ENCODE measurements around the gene TM4SF4.

TM4SF4 gene

GRCh38 chr3:149512073-149512782, 37.7 kb downstream of the TM4SF4 start:
- DNase-seq (ENCODE audit: low read depth), result peak; percentile 52

DNA sequence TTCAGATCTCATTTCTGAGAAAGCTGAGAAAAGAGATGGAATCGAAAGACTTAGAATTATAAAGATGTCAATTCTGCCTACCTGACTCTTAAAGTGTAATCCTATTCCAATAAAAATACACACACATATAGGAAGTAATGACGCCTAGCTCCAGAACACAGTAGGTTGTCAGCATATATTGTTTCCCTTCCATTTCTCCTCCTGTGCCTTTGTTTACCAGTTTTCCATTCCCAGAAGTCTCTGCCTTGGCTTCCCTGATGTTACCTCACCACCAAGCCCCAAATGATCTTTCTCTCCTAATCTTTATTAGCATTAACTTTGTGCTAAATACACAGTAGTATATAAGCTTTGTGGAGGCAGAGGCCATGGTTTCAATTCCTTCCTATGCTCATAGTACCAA, 40.0 kb downstream of the TM4SF4 start:
- no peak for DNase-seq (ENCODE audit: low read depth)

- no peak for DNase-seq (ENCODE audit: low read depth)
Measured at GRCh38 chr3:149515249-149515648, 40.8 kb downstream of the TM4SF4 start.

DNA sequence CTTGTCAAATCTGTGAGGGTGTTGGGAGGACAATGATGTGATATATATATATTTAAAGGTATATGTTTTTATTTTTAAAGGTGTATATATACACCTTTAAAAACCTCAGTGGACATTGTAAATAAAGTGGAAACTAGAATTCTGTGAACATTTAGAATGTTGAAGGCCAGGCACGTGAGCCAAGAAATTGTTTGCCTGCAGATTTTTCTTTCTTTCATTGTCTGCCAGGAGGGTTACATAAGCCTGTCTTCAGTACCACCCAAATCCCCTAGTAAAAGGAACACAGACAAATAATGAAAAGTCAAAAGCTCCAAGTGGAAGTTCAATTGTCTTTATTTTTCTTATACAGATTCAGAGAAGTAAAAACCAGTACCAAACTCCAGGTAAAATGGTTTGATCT, 42.4 kb downstream of the TM4SF4 start:
- no peak for DNase-seq (ENCODE audit: low read depth)

- DNase-seq (ENCODE audit: low read depth), result no peak
Measured at GRCh38 chr3:149519912-149520311, 45.4 kb downstream of the TM4SF4 start.

DNA sequence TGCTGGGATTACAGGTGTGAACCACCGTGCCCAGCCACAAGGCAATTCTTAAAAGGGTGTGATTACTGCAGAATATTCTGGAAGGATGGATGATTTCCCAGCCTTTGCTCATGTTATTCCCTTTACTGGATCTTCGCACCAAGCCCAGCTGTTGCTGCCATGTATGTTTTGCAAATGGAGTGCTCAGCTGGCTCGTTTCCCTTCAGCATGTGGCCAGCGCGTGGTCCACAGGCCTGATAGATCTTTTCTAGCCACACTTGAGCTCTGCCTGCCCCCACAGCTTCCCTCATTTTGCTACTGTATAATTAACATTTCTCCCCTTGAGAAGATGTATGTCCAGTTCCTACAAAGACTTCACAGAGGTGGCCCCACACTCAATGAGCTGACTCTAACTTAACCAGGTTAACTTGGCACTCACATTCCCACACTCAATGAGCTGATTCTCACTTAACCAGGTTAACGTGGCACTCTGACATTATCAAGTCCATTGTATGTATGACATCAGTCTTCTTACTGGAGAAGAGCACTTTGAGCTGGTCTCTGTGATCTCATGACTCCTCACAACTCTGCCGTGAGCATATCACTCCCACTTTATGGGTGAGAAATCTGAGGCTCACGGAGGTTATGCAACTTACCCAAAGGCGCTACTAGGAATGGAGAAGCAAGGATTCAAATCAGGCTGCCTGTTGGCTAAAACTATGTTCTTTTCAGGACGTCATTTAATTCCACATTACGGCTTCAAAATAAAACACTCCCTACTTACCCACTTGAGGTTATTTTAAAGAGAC, 49.2 kb downstream of the TM4SF4 start:
- DNase-seq (ENCODE audit: low read depth), result no peak

GRCh38 chr3:149527531-149528339, 53.2 kb downstream of the TM4SF4 start:
- no peak for DNase-seq (ENCODE audit: low read depth)

DNA sequence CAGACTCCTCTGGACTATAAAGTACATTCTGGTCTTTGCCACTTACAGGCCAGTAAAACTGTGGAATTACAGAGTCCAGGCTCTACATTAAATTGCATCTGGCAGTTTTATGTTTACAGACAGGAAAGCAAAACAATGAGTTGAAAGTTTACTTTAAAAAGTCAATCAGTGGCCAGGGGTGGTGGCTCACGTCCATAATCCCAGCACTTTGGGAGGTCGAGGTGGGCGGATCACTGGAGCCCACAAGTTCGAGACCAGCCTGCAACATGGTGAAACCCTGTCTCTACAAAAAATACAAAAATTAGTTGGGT, 53.8 kb downstream of the TM4SF4 start:
- no peak for DNase-seq (ENCODE audit: low read depth)

DNA sequence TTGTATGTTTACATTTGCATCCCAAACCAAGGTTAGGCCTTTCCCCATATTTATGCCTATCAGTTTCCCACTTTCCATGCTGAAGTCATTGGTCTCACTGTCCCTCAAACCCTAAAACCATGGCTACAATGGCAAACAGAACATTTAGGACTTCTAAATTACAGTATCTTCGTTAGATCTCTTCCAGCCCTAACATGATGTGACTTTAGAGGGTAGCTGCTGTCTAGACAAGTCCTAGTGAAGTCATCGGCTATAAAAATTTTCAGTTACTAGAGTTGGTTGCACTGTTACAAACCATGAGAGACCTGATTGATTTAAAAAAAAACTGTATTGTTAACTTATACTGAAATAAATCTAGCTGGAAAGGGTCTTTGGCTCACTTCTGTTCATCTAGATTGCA, 54.6 kb downstream of the TM4SF4 start:
- no peak for DNase-seq (ENCODE audit: low read depth)

- DNase-seq (ENCODE audit: low read depth), result no peak
Measured at GRCh38 chr3:149532489-149533180, 58.1 kb downstream of the TM4SF4 start.

DNA sequence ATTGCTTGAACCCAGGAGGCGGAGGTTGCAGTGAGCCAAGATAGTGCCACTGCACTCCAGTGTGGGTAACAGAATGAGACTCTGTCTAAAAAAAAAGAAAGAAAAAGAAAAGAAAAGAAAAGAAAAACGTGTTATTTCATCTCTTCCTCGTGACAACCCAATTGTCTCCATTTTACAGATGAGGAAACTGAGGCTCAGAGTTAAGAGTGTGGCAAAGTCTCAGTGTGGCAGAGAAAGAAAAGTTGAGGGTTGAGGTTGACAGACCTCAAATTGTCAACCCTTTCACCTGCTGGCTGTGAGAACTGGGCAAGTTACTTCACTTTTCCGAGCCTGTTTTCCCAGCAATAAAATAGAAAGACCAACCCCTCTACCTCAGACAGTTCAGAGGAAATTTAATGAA, 59.6 kb downstream of the TM4SF4 start:
- DNase-seq (ENCODE audit: low read depth), result no peak

- DNase-seq (ENCODE audit: low read depth), result peak; percentile 74
Measured at GRCh38 chr3:149534671-149535332, 60.3 kb downstream of the TM4SF4 start.

DNA sequence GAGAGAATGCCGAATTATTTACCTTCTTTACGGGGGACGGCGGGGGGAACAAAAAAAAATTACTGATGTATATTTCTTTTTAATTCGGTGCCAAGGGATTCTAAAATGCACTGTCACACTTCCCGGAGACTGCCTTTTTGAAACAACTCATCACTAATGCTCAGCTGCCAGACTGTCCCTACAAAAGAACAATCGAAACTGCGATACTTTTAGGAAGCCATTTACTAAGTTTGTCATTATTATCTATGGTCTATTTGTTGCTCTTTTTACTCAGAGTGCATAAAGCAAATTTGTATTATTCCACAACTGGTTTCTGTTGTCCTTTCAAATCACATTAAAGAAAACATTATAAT, 60.8 kb downstream of the TM4SF4 start:
- no peak for DNase-seq (ENCODE audit: low read depth)

DNA sequence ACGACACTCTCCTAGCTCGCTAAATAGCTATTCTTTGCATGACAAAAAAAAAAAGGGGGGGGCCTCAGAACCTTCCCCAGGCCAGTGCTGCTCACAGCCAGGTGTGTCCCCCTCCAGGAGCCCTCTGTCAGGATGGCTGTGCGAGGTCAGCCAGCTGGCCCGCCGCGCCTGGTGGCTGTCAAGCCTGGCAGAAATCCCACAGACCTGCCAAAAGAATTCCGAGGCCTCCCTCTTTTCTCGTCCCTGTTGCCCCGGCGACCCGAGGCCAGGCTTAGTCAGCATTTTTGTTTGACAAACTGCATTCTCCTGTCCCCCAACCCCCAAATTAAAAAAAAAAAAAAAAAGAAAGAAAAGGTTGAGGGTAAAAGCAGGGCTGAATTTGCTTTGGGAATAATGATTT, 61.9 kb downstream of the TM4SF4 start:
- peak; percentile 40 for DNase-seq (ENCODE audit: low read depth)

- DNase-seq (ENCODE audit: low read depth), result no peak
Measured at GRCh38 chr3:149538371-149538770, 63.9 kb downstream of the TM4SF4 start.

DNA sequence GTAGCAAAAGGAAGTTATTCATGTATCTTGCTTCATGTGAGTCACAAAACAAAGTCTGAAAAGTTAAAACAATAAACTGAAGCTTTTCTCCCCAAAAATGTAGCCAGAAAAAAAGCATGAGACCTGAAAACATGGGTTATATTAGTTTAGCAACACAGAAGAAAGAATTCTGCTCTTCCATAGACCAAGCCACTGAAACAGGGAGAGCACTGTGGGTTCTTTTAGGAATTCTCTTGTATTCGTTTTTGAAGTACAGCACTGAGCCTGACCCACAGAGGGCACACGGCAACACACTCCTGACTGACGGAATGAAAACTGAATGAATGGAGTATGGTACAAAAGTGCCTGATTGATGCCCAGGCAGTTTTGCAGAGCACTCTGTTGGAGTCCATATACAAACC, 66.6 kb downstream of the TM4SF4 start:
- peak; percentile 55 for DNase-seq (ENCODE audit: low read depth)

DNA sequence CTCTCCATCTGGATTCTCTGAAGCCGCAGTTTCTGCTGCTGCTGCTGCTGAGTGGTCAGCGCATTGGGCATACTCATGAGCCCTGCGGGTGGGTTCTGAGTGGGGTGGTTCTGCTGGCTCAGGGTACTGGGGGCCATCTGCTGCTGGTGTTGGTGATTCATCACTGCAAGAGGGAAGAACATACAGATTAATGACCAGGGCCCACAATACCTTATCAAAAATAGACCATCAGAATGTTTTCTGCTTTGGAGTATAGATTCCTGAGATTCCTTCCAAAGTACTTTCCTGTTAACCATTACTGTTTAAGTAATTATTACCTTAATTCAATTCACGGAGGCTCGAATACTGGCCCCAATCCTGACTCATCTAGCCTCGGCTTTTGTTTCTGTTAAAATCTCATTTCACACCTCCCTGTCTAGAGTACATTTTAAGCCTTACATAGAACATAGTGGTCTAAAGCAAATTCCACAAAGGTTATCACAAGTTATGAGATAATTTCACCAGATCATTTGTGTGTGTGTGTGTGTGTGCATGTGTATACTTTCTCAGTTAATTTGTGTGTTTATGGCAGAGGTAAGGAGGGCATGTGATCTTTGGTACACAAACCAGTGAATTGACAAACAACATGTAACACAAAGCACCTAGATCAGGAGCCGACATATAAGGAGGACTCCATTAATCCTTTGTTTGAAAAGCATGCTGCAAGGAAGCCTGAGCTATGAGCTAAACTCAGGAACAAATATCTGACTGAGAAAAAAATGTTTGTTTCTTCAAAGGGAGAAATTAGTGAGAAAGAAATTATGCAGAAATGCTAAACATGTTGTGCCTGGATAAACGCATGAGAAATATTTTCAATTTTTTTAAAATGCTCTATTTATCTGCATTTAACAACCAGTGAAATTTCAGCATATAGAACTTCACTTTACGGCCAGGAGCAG, 68.1 kb downstream of the TM4SF4 start:
- DNase-seq (ENCODE audit: low read depth), result peak; percentile 70

GRCh38 chr3:149545049-149545448, 70.6 kb downstream of the TM4SF4 start:
- DNase-seq (ENCODE audit: low read depth), result no peak

GRCh38 chr3:149547413-149547812, 72.9 kb downstream of the TM4SF4 start:
- DNase-seq (ENCODE audit: low read depth), result peak; percentile 55

- peak; percentile 93 for DNase-seq (ENCODE audit: low read depth)
Measured at GRCh38 chr3:149547954-149548668, 73.6 kb downstream of the TM4SF4 start.

All from iris pigment epithelial cell (primary cell).